Activated CD4-positive, alpha-beta T cell treated with anti-CD3 and anti-CD28 coated beads, Interleukin-2, amount 50 U/mL, for 48 hours (primary cell): ENCODE measurements around the gene OAF.
"Not testable (repeated sequence)": the region's sequence is repeated elsewhere in the genome, so short reads cannot be mapped to it uniquely, and the experiment has no call there.

Experiments
- DNase-seq, 2 experiments: peaks; one replicate each; pipeline ENCODE4 v3.0.0-alpha.2; 2020

OAF gene

GRCh38 chr11:120273956-120274355 is 63.1 kb downstream of the OAF start:
- DNase-seq, result not testable (repeated sequence)

- DNase-seq, result no peak
Observed at GRCh38 chr11:120279502-120279901, 68.7 kb downstream of the OAF start.
